Spleen (tissue), 11 donors: ENCODE measurements around the gene GLRX. TPM values are rescaled to one million over a fixed set of nuclear protein-coding genes. Genes with fewer than 3 reads are reported as not detected.
"Not testable (repeated sequence)": the region's sequence is repeated elsewhere in the genome, so short reads cannot be mapped to it uniquely, and the experiment has no call there.

Experiments
- DNase-seq: peaks from one replicate; pipeline ENCODE4 v3.0.0-alpha.2; 2020
- H3K27ac ChIP-seq, 8 donors: fragments of 200-600 bp; sonication (generic) in 7 of 8; 1 replicate in 4 of 8; 2 replicates in 4 of 8; pipeline versions ENCODE4 v1.5.0 to v1.8.0; 2016 to 2021; ENCODE audit warnings: inconsistent platforms in 4 of 8, mild to moderate bottlenecking in 4 of 8, moderate library complexity in 1 of 8
- H3K27me3 ChIP-seq, 7 donors: fragments of 200-600 bp; sonication (generic) in 6 of 7; replicated peaks in 1 of 7; 1 replicate in 4 of 7; 2 replicates in 3 of 7; pipeline versions ENCODE4 v1.5.0 to v1.8.0; 2016 to 2021; ENCODE audit warnings: inconsistent platforms in 3 of 7, mild to moderate bottlenecking in 1 of 7
- H3K36me3 ChIP-seq, 6 donors: fragments of 200-600 bp; sonication (generic) in 5 of 6; 1 replicate in 4 of 6; 2 replicates in 2 of 6; pipeline versions ENCODE4 v1.5.0 to v1.8.0; 2016 to 2021; ENCODE audit warnings: inconsistent platforms in 2 of 6
- H3K4me1 ChIP-seq, 6 donors: fragments of 200-600 bp; sonication (generic) in 5 of 6; 1 replicate in 3 of 6; 2 replicates in 3 of 6; pipeline versions ENCODE4 v1.5.0 to v1.8.0; 2016 to 2021; ENCODE audit warnings: inconsistent platforms in 3 of 6
- H3K4me3 ChIP-seq, 8 donors: fragments of 200-600 bp; sonication (generic) in 7 of 8; 1 replicate in 4 of 8; 2 replicates in 4 of 8; pipeline versions ENCODE4 v1.5.0 to v1.8.0; 2016 to 2021; ENCODE audit warnings: inconsistent platforms in 4 of 8, mild to moderate bottlenecking in 4 of 8, moderate library complexity in 2 of 8
- H3K9me3 ChIP-seq, 8 donors: fragments of 200-600 bp; sonication (generic) in 7 of 8; 1 replicate in 4 of 8; 2 replicates in 4 of 8; pipeline versions ENCODE4 v1.5.0 to v1.8.0; 2016 to 2021; ENCODE audit warnings: inconsistent platforms in 4 of 8
- CTCF ChIP-seq, 11 experiments: fragments of 200-600 bp in 7 of 11; fragments of 450-650 bp in 4 of 11; sonication (generic) in 4 of 11; IDR thresholded peaks in 8 of 11; conservative IDR thresholded peaks in 3 of 11; 1 replicate in 7 of 11; 2 replicates in 4 of 11; pipeline versions ENCODE4 v1.4.0 to v1.8.0; 2016 to 2021; ENCODE audit warnings: antibody characterized with exemption in 11 of 11, inconsistent platforms in 4 of 11, mild to moderate bottlenecking in 1 of 11
- POLR2A ChIP-seq, 3 donors: fragments of 450-650 bp; IDR thresholded peaks; one replicate each; pipeline ENCODE4 v1.5.1; 2017; ENCODE audit warnings: antibody characterized with exemption in 3 of 3, mild to moderate bottlenecking in 1 of 3
- POLR2AphosphoS5 ChIP-seq, 3 donors: sonication (generic); formaldehyde crosslinking; IDR thresholded peaks; one replicate each; pipeline ENCODE4 v1.5.1; 2017; ENCODE audit warnings: antibody characterized with exemption in 3 of 3
- WGBS, 5 donors: extraction: QIAGEN DNeasy Blood & Tissue Kit in 3 of 5; methylation state at CpG; one replicate each; pipeline versions ENCODE4 v1.1.5 to v1.1.7; 2013 to 2018; 5-methylcytosine and 5-hydroxymethylcytosine counted together
- intact Hi-C: fragments of 100-400 bp; cut with DNase I; formaldehyde crosslinking; loops from one replicate; pipeline ENCODE4 v1.15.0; 2023; ENCODE audit warnings: low total_unique reads
- polyA plus RNA-seq, 3 donors: library from polyadenylated mRNA; stranded (reverse); fragments of 200-250 nt; gene quantifications; one replicate each; pipeline ENCODE4 v1.2.1, GENCODE V29; 2013
- total RNA-seq, 7 donors: library from RNA; depleted of rRNA in 3 of 7; stranded (reverse); fragments of >200 nt in 3 of 7; fragmentation: NEBNext Ultra II Directional in 4 of 7; extraction: Animal tissue kit (Norgen Biotek cat#: 25700) in 4 of 7; gene quantifications; one replicate each; pipeline versions ENCODE4 v1.1.0 to v1.2.1, GENCODE V29; 2016 to 2021
- donor health status: healthy with polysubstance abuse.
- donor health status: DM: no; HTN: no; CAD: no; lungs with moderate emphysema.
- donor health status: DM: no; HTN: no; CAD: no.
- donor health status: Bipolar disorder and iron deficiency.
- donor health status: healthy.
- donor health status: DM: no; HTN: no; CAD: no.
- donor health status: DM: yes; HTN: yes; CAD: no.

The GLRX gene
- total and polyA plus RNA-seq, 10 donors: 59.3 to 149 (median 88.2) TPM

GRCh38 chr5:95839658-95840057 lies 17.1 kb upstream of the GLRX start:
- H3K27me3 ChIP-seq: no peaks in the 10 kb centered on the region
- TF ChIP-seq CTCF (IDR thresholded peaks at IDR 0.05 in 8 of 11, conservative IDR thresholded peaks at IDR 0.05 in 3 of 11) (no peak), POLR2A (IDR thresholded peaks at IDR 0.05) (no peak), POLR2AphosphoS5 (IDR thresholded peaks at IDR 0.05) (no peak)
- H3K9me3 ChIP-seq: no peaks in the 10 kb centered on the region
- no peak overlapping the region for H3K4me3 ChIP-seq
- WGBS, 5 donors: 64 to 82% (median 79%) methylated on average over 2 of the region's 2 CpGs
- H3K36me3 ChIP-seq: no peaks in the 10 kb centered on the region
- intact Hi-C loops: no loop called here
- H3K27ac ChIP-seq: peak overlapping the region in 3 of 8 donors; percentile 26 to 80 (median 48)
- no peak for DNase-seq
- peaks cover 19 to 87% (median 58%) of the 10 kb centered on the region in 6 donors for H3K4me1 ChIP-seq

DNA sequence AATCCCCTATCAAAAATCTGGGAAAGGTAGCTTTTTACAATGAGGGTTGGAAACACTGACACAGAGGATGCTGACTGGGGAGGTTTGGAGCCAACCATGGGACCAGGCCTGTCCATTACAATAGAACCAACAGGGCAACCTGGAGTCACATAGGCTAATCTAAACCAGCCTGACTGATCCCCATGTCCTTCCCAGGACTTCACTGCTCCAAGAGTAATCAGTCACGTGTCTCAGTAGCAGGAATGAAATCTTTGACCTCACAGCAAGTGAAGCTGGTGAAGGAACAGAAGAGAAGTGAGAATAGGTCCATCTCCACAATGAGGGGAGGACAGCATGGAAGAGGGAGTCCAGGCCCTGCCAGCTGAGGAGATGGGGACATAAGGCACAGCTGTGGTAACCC lies 16.0 kb upstream of the GLRX start:
- no peak for DNase-seq
- Histone ChIP-seq H3K36me3 (no peaks in the 10 kb centered on the region), H3K4me3 (no peak overlapping the region), H3K27me3 (no peaks in the 10 kb centered on the region), H3K4me1 (peaks cover 23 to 90% (median 62%) of the 10 kb centered on the region in 6 donors), H3K9me3 (no peaks in the 10 kb centered on the region), H3K27ac (peak overlapping the region in 4 of 8 donors; percentile 26 to 80 (median 48))
- intact Hi-C loops: no loop called here
- WGBS, 5 donors: 79 to 95% (median 86%) methylated on average over 1 of the region's 1 CpG
- TF ChIP-seq POLR2AphosphoS5 (IDR thresholded peaks at IDR 0.05) (no peak), POLR2A (IDR thresholded peaks at IDR 0.05) (no peak), CTCF (IDR thresholded peaks at IDR 0.05 in 8 of 11, conservative IDR thresholded peaks at IDR 0.05 in 3 of 11) (no peak)

DNA sequence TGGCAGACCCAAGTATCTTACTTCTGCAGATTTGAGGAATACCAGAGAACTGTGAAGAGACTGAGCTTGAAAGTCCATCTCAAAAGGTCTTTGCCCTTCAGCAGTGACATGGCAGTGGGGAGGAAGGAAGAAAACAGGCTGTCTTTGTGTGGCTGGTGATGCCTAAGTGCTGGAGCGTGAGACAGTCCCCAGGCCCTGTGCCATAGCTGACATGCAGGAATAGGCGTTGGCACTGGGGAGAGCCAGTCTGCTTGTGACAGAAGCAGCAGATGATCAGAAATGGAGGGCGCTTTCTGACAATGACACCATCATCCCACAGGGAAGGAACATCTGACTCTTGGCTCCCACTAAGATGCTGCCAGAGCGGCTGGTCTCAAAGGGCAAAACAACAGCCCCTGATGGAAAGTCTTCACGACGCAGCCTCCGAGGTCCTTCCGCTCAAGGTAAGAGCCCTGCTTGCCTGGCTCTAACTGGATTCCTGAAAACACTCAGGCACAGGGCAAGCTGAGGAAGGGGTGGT lies 15.5 kb upstream of the GLRX start:
- peak overlapping the region in 2 of 8 donors; percentile 80 to 97 for H3K27ac ChIP-seq
- no peaks in the 10 kb centered on the region for H3K36me3 ChIP-seq
- no peaks in the 10 kb centered on the region for H3K9me3 ChIP-seq
- H3K4me1 ChIP-seq: peaks cover 21 to 90% (median 62%) of the 10 kb centered on the region in 6 donors
- intact Hi-C loops: no loop called here
- TF ChIP-seq POLR2A (IDR thresholded peaks at IDR 0.05) (no peak), CTCF (IDR thresholded peaks at IDR 0.05 in 8 of 11, conservative IDR thresholded peaks at IDR 0.05 in 3 of 11) (no peak), POLR2AphosphoS5 (IDR thresholded peaks at IDR 0.05) (no peak)
- H3K27me3 ChIP-seq: no peaks in the 10 kb centered on the region
- no peak overlapping the region for H3K4me3 ChIP-seq
- 91 to 100% (median 94%) methylated on average over 8 of the region's 8 CpGs for WGBS, 5 donors
- no peak for DNase-seq

DNA sequence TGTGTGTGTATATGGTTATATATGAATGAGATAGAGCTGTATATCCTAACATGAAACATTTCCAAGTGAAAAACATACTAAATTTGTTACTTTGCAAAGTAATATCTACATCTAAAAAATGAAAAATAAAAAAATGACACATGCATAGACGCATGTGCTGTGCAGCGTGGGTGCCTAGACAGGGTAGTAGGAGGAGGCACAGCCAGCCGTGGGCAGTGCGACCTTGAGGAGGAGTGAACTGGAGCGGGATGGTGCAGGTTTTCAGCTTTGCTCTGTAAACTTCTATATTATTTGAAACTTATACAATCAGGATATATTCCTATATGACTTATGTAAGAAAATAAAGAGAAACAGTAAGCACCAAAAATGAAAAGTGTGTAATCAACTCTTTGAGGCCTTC lies 15.0 kb upstream of the GLRX start:
- H3K36me3 ChIP-seq: no peaks in the 10 kb centered on the region
- no peak for TF ChIP-seq CTCF (IDR thresholded peaks at IDR 0.05 in 8 of 11, conservative IDR thresholded peaks at IDR 0.05 in 3 of 11)
- no peak for TF ChIP-seq POLR2A (IDR thresholded peaks at IDR 0.05)
- no peak for TF ChIP-seq POLR2AphosphoS5 (IDR thresholded peaks at IDR 0.05)
- WGBS, 5 donors: 93 to 96% (median 95%) methylated on average over 5 of the region's 5 CpGs
- H3K4me3 ChIP-seq: no peak overlapping the region
- DNase-seq: no peak
- peak overlapping the region in 2 of 8 donors; percentile 80 to 97 for H3K27ac ChIP-seq
- peaks cover 17 to 90% (median 61%) of the 10 kb centered on the region in 6 donors for H3K4me1 ChIP-seq
- H3K27me3 ChIP-seq: no peaks in the 10 kb centered on the region
- intact Hi-C loops: no loop called here
- H3K9me3 ChIP-seq: no peaks in the 10 kb centered on the region

- H3K4me1 ChIP-seq: peaks cover 17 to 89% (median 60%) of the 10 kb centered on the region in 6 donors
- H3K4me3 ChIP-seq, H3K27me3 ChIP-seq, H3K36me3 ChIP-seq, intact Hi-C loops, H3K9me3 ChIP-seq, DNase-seq: not testable (repeated sequence)
- peak overlapping the region in 6 of 8 donors; percentile 95 to 99 (median 97) for H3K27ac ChIP-seq
- 83 to 95% (median 91%) methylated on average over 4 of the region's 4 CpGs for WGBS, 5 donors
Measured at GRCh38 chr5:95836971-95837370, 14.4 kb upstream of the GLRX start.
